Adrenal gland (tissue), 5 donors: ENCODE data around the gene PLXDC2.

Experiments used
- CTCF ChIP-seq, 6 experiments: fragments of 450-650 bp in 4 of 6; fragments of 200-600 bp in 2 of 6; sonication (generic) in 1 of 6; IDR thresholded peaks; 1 replicate in 5 of 6; 2 replicates in 1 of 6; pipeline versions ENCODE4 v1.5.1 to v1.8.0; 2016 to 2021; ENCODE audit warnings: antibody characterized with exemption in 6 of 6, mild to moderate bottlenecking in 2 of 6, moderate library complexity in 1 of 6
- POLR2A ChIP-seq, 2 donors: fragments of 450-650 bp; IDR thresholded peaks; one replicate each; pipeline ENCODE4 v1.6.1; 2017; ENCODE audit warnings: antibody characterized with exemption in 2 of 2, mild to moderate bottlenecking in 2 of 2, moderate library complexity in 1 of 2
- donor health status: DM: no; HTN: no; CAD: no.

DNA sequence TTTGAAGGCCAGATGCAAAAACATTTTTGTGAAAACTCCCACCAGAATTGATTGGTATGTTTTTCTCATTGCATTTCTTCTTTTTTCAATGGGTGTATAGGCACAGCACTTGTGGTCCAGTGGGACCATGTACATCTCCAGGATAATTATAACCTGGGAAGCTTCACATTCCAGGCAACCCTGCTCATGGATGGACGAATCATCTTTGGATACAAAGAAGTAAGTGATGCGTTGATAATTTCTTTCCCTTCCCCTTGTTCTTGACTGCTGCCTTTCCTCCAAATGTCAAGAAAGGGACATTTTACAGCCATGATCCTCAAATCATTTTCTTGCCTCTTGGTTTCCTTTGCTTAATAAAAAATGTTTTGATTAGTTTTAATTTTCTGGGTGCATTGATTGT, 331.5 kb downstream of the PLXDC2 start:
- TF ChIP-seq CTCF (IDR thresholded peaks at IDR 0.05), result no peak
- TF ChIP-seq POLR2A (IDR thresholded peaks at IDR 0.05), result no peak
